Measurements from ENCODE around the gene ING1.
"Not testable (repeated sequence)": the region's sequence is repeated elsewhere in the genome, so short reads cannot be mapped to it uniquely, and the experiment has no call there.

ING1 gene

GRCh38 chr13:110713642-110713952, at the start of gene ING1:
Gene ING1, plus strand, starts transcription at chr13:110713700. Its CDS starts 450 bp downstream, at chr13:110714150.
- TF ChIP-seq CTCF (IDR thresholded peaks at IDR 0.05; ENCODE audit: insufficient read depth, low read depth, low read length, missing control alignments), result no peak
- H3K4me3 ChIP-seq (ENCODE audit: low read depth, low read length), result peak within 1 kb of the TSS; percentile 99
- no peak for DNase-seq (ENCODE audit: low read depth)

- no peak overlapping the region for H3K4me3 ChIP-seq (ENCODE audit: low read depth, low read length)
- DNase-seq (ENCODE audit: low read depth), result no peak
- no peak for TF ChIP-seq CTCF (IDR thresholded peaks at IDR 0.05; ENCODE audit: insufficient read depth, low read depth, low read length, missing control alignments)
These were observed 49.5 kb upstream of the ING1 start for GRCh38 chr13:110664041-110664440.

- no peak for DNase-seq (ENCODE audit: low read depth)
- H3K4me3 ChIP-seq (ENCODE audit: low read depth, low read length), result no peak overlapping the region
- no peak for TF ChIP-seq CTCF (IDR thresholded peaks at IDR 0.05; ENCODE audit: insufficient read depth, low read depth, low read length, missing control alignments)
These were observed 48.8 kb upstream of the ING1 start for GRCh38 chr13:110664673-110665072.

- no peak overlapping the region for H3K4me3 ChIP-seq (ENCODE audit: low read depth, low read length)
- no peak for TF ChIP-seq CTCF (IDR thresholded peaks at IDR 0.05; ENCODE audit: insufficient read depth, low read depth, low read length, missing control alignments)
- no peak for DNase-seq (ENCODE audit: low read depth)
These were observed 47.8 kb upstream of the ING1 start for GRCh38 chr13:110665491-110666254.

GRCh38 chr13:110666255-110666533, 47.3 kb upstream of the ING1 start:
- no peak overlapping the region for H3K4me3 ChIP-seq (ENCODE audit: low read depth, low read length)
- no peak for DNase-seq (ENCODE audit: low read depth)
- TF ChIP-seq CTCF (IDR thresholded peaks at IDR 0.05; ENCODE audit: insufficient read depth, low read depth, low read length, missing control alignments), result no peak

- TF ChIP-seq CTCF (IDR thresholded peaks at IDR 0.05; ENCODE audit: insufficient read depth, low read depth, low read length, missing control alignments), result no peak
- DNase-seq (ENCODE audit: low read depth), result no peak
These were observed 44.5 kb upstream of the ING1 start for GRCh38 chr13:110669036-110669435.

GRCh38 chr13:110669814-110670213, 43.7 kb upstream of the ING1 start:
- not testable (repeated sequence) for DNase-seq (ENCODE audit: low read depth); H3K4me3 ChIP-seq (ENCODE audit: low read depth, low read length)

More at GRCh38 chr13:110669036-110669435, 44.5 kb upstream of the ING1 start:
- H3K4me3 ChIP-seq (ENCODE audit: low read depth, low read length), result no peak overlapping the region

All from GM12865 (cell line).